IPS-NIHi7 (cell line): Measurements from ENCODE around the gene COA3.

Experiments used
- DNase-seq: peaks from one replicate; pipeline ENCODE4 v3.0.0; 2012; ENCODE audit warnings: mixed read lengths; ENCODE audit errors: extremely low spot score

COA3 gene

GRCh38 chr17:42754782-42755181 lies 43.7 kb downstream of the COA3 start:
- no peak for DNase-seq

GRCh38 chr17:42751628-42752027 lies 46.9 kb downstream of the COA3 start:
- DNase-seq = no peak

GRCh38 chr17:42750739-42751344 lies 47.7 kb downstream of the COA3 start:
- no peak for DNase-seq

GRCh38 chr17:42748908-42749798 lies 49.4 kb downstream of the COA3 start:
- DNase-seq = no peak

- no peak for DNase-seq
These were observed 50.1 kb downstream of the COA3 start for GRCh38 chr17:42748202-42748907.
